Testis (tissue), 2 donors: ENCODE measurements around the gene SLC22A2.

Source experiments
- POLR2A ChIP-seq: fragments of 450-650 bp; IDR thresholded peaks from one replicate; pipeline ENCODE4 v1.6.1; 2017; ENCODE audit warnings: antibody characterized with exemption, mild to moderate bottlenecking, moderate library complexity
- TF ChIP-seq, protein P1 (sequence below), 3 experiments: fragments of 450-650 bp in 2 of 3; fragments of 200-600 bp in 1 of 3; sonication (generic) in 1 of 3; IDR thresholded peaks; one replicate each; pipeline ENCODE4 v1.5.1; 2016 to 2019; ENCODE audit warnings: antibody characterized with exemption in 3 of 3, mild to moderate bottlenecking in 2 of 3, moderate library complexity in 1 of 3

DNA sequence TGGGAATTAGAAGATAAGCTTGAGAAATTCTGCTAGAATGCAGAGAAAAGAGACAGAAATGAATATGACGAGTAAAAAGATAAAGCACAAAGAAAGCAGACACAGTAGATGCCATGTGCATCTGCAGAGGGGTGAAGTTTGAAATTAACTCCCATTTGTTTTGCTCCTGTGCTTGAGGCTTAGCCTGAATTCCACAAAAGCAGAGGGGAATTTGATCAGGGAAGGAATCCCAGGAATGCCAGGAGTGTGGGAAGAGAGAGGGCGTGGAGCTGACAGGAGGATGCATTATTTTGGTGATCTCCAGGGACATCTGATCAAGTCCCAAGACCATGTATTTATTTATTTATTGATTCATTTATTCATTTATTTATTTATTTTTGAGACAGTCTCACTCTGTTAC, 81.4 kb downstream of the SLC22A2 start:
- TF ChIP-seq POLR2A = no peak
- TF ChIP-seq, protein P1, sequence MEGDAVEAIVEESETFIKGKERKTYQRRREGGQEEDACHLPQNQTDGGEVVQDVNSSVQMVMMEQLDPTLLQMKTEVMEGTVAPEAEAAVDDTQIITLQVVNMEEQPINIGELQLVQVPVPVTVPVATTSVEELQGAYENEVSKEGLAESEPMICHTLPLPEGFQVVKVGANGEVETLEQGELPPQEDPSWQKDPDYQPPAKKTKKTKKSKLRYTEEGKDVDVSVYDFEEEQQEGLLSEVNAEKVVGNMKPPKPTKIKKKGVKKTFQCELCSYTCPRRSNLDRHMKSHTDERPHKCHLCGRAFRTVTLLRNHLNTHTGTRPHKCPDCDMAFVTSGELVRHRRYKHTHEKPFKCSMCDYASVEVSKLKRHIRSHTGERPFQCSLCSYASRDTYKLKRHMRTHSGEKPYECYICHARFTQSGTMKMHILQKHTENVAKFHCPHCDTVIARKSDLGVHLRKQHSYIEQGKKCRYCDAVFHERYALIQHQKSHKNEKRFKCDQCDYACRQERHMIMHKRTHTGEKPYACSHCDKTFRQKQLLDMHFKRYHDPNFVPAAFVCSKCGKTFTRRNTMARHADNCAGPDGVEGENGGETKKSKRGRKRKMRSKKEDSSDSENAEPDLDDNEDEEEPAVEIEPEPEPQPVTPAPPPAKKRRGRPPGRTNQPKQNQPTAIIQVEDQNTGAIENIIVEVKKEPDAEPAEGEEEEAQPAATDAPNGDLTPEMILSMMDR (IDR thresholded peaks at IDR 0.05) = no peak
